GM21526 (cell line): Measurements from ENCODE around the gene TCF7L1.
"Not testable (repeated sequence)": the region's sequence is repeated elsewhere in the genome, so short reads cannot be mapped to it uniquely, and the experiment has no call there.

Experiments
- ATAC-seq: cut with Tn5 transposase; IDR thresholded peaks from one replicate; pipeline ENCODE4 v1.9.1; 2021; ENCODE audit warnings: moderate library complexity; ENCODE audit not compliant: unreplicated experiment, low FRiP score

The TCF7L1 gene

GRCh38 chr2:85181134-85181631 is 48.0 kb downstream of the TCF7L1 start:
- no peak for ATAC-seq

- ATAC-seq, result no peak
Measured at GRCh38 chr2:85181844-85182456, 48.8 kb downstream of the TCF7L1 start.

- no peak for ATAC-seq
Measured at GRCh38 chr2:85183076-85183475, 49.9 kb downstream of the TCF7L1 start.

GRCh38 chr2:85183479-85183878 is 50.3 kb downstream of the TCF7L1 start:
- ATAC-seq, result no peak

- ATAC-seq, result no peak
Measured at GRCh38 chr2:85184231-85184630, 51.0 kb downstream of the TCF7L1 start.

- no peak for ATAC-seq
Measured at GRCh38 chr2:85184990-85185389, 51.8 kb downstream of the TCF7L1 start.

GRCh38 chr2:85185431-85185940 is 52.3 kb downstream of the TCF7L1 start:
- ATAC-seq, result no peak

- no peak for ATAC-seq
Measured at GRCh38 chr2:85187069-85187468, 53.9 kb downstream of the TCF7L1 start.

GRCh38 chr2:85188852-85189251 is 55.7 kb downstream of the TCF7L1 start:
- ATAC-seq, result no peak

- ATAC-seq, result no peak
Measured at GRCh38 chr2:85189606-85190270, 56.5 kb downstream of the TCF7L1 start.

- no peak for ATAC-seq
Measured at GRCh38 chr2:85191157-85191556, 58.0 kb downstream of the TCF7L1 start.

- no peak for ATAC-seq
Measured at GRCh38 chr2:85194780-85195480, 61.7 kb downstream of the TCF7L1 start.

GRCh38 chr2:85195956-85196355 is 62.8 kb downstream of the TCF7L1 start:
- no peak for ATAC-seq

GRCh38 chr2:85199698-85200097 is 66.5 kb downstream of the TCF7L1 start:
- ATAC-seq, result no peak

GRCh38 chr2:85209887-85210286 is 76.7 kb downstream of the TCF7L1 start:
- no peak for ATAC-seq

- ATAC-seq, result no peak
Measured at GRCh38 chr2:85210511-85210910, 77.3 kb downstream of the TCF7L1 start.

GRCh38 chr2:85211606-85212005 is 78.4 kb downstream of the TCF7L1 start:
- not testable (repeated sequence) for ATAC-seq

GRCh38 chr2:85212841-85213240 is 79.6 kb downstream of the TCF7L1 start:
- ATAC-seq, result no peak

- ATAC-seq, result no peak
Measured at GRCh38 chr2:85213404-85213803, 80.2 kb downstream of the TCF7L1 start.

GRCh38 chr2:85213901-85214512 is 80.8 kb downstream of the TCF7L1 start:
- ATAC-seq, result no peak

GRCh38 chr2:85215081-85215447 is 81.9 kb downstream of the TCF7L1 start:
- no peak for ATAC-seq
